ENCODE data around the gene OR2AE1. TPM values are rescaled to one million over a fixed set of nuclear protein-coding genes. Genes with fewer than 3 reads are reported as not detected.

Gene OR2AE1
- total and polyA plus RNA-seq, 9 donors = 0.57 TPM; not detected in 8

GRCh38 chr7:99899830-99900519 lies 23.1 kb upstream of the OR2AE1 start:
- no peak for DNase-seq
- H3K4me1 ChIP-seq (ENCODE audit: insufficient read depth) = no peaks in the 10 kb centered on the region
- WGBS, 3 donors = 96 to 98% (median 97%) methylated on average over 6 of the region's 6 CpGs
- no peak overlapping the region for H3K27ac ChIP-seq
- H3K27me3 ChIP-seq = no peaks in the 10 kb centered on the region
- intact Hi-C loops (cut with DNase I) = loop anchor here in 1 of 4 donors (10.0 kb wide), 1 partner anchor 275 kb away; no protein-coding TSS in a partner anchor
- no peak overlapping the region for H3K4me3 ChIP-seq
- no peaks in the 10 kb centered on the region for H3K9me3 ChIP-seq
- TF ChIP-seq POLR2A (IDR thresholded peaks at IDR 0.05) (no peak), EP300 (IDR thresholded peaks at IDR 0.05) (no peak), CTCF (IDR thresholded peaks at IDR 0.05) (no peak)
- H3K36me3 ChIP-seq = no peaks in the 10 kb centered on the region

GRCh38 chr7:99898836-99899235 lies 22.0 kb upstream of the OR2AE1 start:
- intact Hi-C loops (cut with DNase I) = no loop called here
- WGBS, 3 donors = 36 to 46% (median 45%) methylated on average over 3 of the region's 3 CpGs

GRCh38 chr7:99898023-99898357 lies 21.2 kb upstream of the OR2AE1 start:
- Histone ChIP-seq H3K4me1 (ENCODE audit: insufficient read depth) (no peaks in the 10 kb centered on the region), H3K27me3 (no peaks in the 10 kb centered on the region), H3K4me3 (no peak overlapping the region), H3K36me3 (no peaks in the 10 kb centered on the region), H3K27ac (no peak overlapping the region), H3K9me3 (no peaks in the 10 kb centered on the region)
- DNase-seq = no peak
- 88 to 97% (median 89%) methylated on average over 2 of the region's 2 CpGs for WGBS, 3 donors
- TF ChIP-seq POLR2A (IDR thresholded peaks at IDR 0.05) (no peak), CTCF (IDR thresholded peaks at IDR 0.05) (no peak), EP300 (IDR thresholded peaks at IDR 0.05) (no peak)
- intact Hi-C loops (cut with DNase I) = no loop called here

More at GRCh38 chr7:99898836-99899235, 22.0 kb upstream of the OR2AE1 start:
- H3K4me3 ChIP-seq = no peak overlapping the region
- H3K36me3 ChIP-seq = no peaks in the 10 kb centered on the region
- no peaks in the 10 kb centered on the region for H3K4me1 ChIP-seq (ENCODE audit: insufficient read depth)
- H3K27me3 ChIP-seq = no peaks in the 10 kb centered on the region
- TF ChIP-seq EP300 (IDR thresholded peaks at IDR 0.05) (no peak), POLR2A (IDR thresholded peaks at IDR 0.05) (no peak), CTCF (IDR thresholded peaks at IDR 0.05) (no peak)
- DNase-seq = no peak
- no peak overlapping the region for H3K27ac ChIP-seq
- no peaks in the 10 kb centered on the region for H3K9me3 ChIP-seq

GRCh38 chr7:99897322-99898022 lies 20.6 kb upstream of the OR2AE1 start:
- no peak overlapping the region for H3K4me3 ChIP-seq
- no peaks in the 10 kb centered on the region for H3K9me3 ChIP-seq
- no peaks in the 10 kb centered on the region for H3K36me3 ChIP-seq
- no peak overlapping the region for H3K27ac ChIP-seq
- WGBS, 3 donors = 90 to 95% (median 93%) methylated on average over 6 of the region's 6 CpGs
- TF ChIP-seq EP300 (IDR thresholded peaks at IDR 0.05) = no peak
- no peak for TF ChIP-seq CTCF (IDR thresholded peaks at IDR 0.05)
- intact Hi-C loops (cut with DNase I) = no loop called here
- no peak for DNase-seq
- H3K27me3 ChIP-seq = no peaks in the 10 kb centered on the region
- no peaks in the 10 kb centered on the region for H3K4me1 ChIP-seq (ENCODE audit: insufficient read depth)

All from ovary (tissue), 9 donors.